Measurements from ENCODE around the gene SLC18A2.

Gene SLC18A2

GRCh38 chr10:117262903-117263293 is 22.0 kb downstream of the SLC18A2 start:
- no peak for TF ChIP-seq CTCF (IDR thresholded peaks at IDR 0.05; ENCODE audit: low read depth, low read length)
- Histone ChIP-seq H3K36me3 (no peaks in the 10 kb centered on the region), H3K9me3 (no peaks in the 10 kb centered on the region), H3K4me1 (peaks cover 28% of the 10 kb centered on the region), H3K27me3 (no peaks in the 10 kb centered on the region), H3K4me3 (ENCODE audit: low read depth, low read length) (no peak overlapping the region)
- DNase-seq, result no peak

- no peaks in the 10 kb centered on the region for H3K9me3 ChIP-seq
- H3K4me1 ChIP-seq, result peaks cover 14% of the 10 kb centered on the region
- no peak overlapping the region for H3K4me3 ChIP-seq (ENCODE audit: low read depth, low read length)
- no peaks in the 10 kb centered on the region for H3K36me3 ChIP-seq
- TF ChIP-seq CTCF (IDR thresholded peaks at IDR 0.05; ENCODE audit: low read depth, low read length), result no peak
- H3K27me3 ChIP-seq, result no peaks in the 10 kb centered on the region
- DNase-seq, result no peak
Observed at GRCh38 chr10:117264782-117265181, 23.9 kb downstream of the SLC18A2 start.

GRCh38 chr10:117266400-117266799 is 25.5 kb downstream of the SLC18A2 start:
- Histone ChIP-seq H3K27me3 (no peaks in the 10 kb centered on the region), H3K9me3 (no peaks in the 10 kb centered on the region), H3K4me3 (ENCODE audit: low read depth, low read length) (no peak overlapping the region), H3K4me1 (peaks cover 14% of the 10 kb centered on the region), H3K36me3 (no peaks in the 10 kb centered on the region)
- TF ChIP-seq CTCF (IDR thresholded peaks at IDR 0.05; ENCODE audit: low read depth, low read length), result no peak
- no peak for DNase-seq

GRCh38 chr10:117266812-117267211 is 25.9 kb downstream of the SLC18A2 start:
- Histone ChIP-seq H3K36me3 (no peaks in the 10 kb centered on the region), H3K4me3 (ENCODE audit: low read depth, low read length) (no peak overlapping the region), H3K27me3 (no peaks in the 10 kb centered on the region), H3K4me1 (peaks cover 14% of the 10 kb centered on the region), H3K9me3 (no peaks in the 10 kb centered on the region)
- DNase-seq, result no peak
- TF ChIP-seq CTCF (IDR thresholded peaks at IDR 0.05; ENCODE audit: low read depth, low read length), result no peak

GRCh38 chr10:117268258-117268657 is 27.3 kb downstream of the SLC18A2 start:
- no peak overlapping the region for H3K4me3 ChIP-seq (ENCODE audit: low read depth, low read length)
- H3K4me1 ChIP-seq, result peaks cover 22% of the 10 kb centered on the region; the same call in 1 of the 2 replicates
- TF ChIP-seq CTCF (IDR thresholded peaks at IDR 0.05; ENCODE audit: low read depth, low read length), result no peak
- no peaks in the 10 kb centered on the region for H3K9me3 ChIP-seq
- H3K27me3 ChIP-seq, result no peaks in the 10 kb centered on the region
- H3K36me3 ChIP-seq, result no peaks in the 10 kb centered on the region
- DNase-seq, result no peak

GRCh38 chr10:117268907-117269306 is 28.0 kb downstream of the SLC18A2 start:
- no peaks in the 10 kb centered on the region for H3K9me3 ChIP-seq
- TF ChIP-seq CTCF (IDR thresholded peaks at IDR 0.05; ENCODE audit: low read depth, low read length), result no peak
- H3K27me3 ChIP-seq, result no peaks in the 10 kb centered on the region
- H3K36me3 ChIP-seq, result no peaks in the 10 kb centered on the region
- H3K4me1 ChIP-seq, result peaks cover 21% of the 10 kb centered on the region; the same call in 1 of the 2 replicates
- no peak overlapping the region for H3K4me3 ChIP-seq (ENCODE audit: low read depth, low read length)
- DNase-seq, result no peak
